GM19240 (cell line): ENCODE measurements around the gene IGF1.

Experiments
- DNase-seq: peaks from one replicate; pipeline ENCODE4 v3.0.0; 2011; ENCODE audit warnings: low spot score; ENCODE audit not compliant: insufficient read length

The IGF1 gene

GRCh38 chr12:102480406-102480805 is at the start of gene IGF1:
Gene IGF1, minus strand, starts transcription at chr12:102480563. Its CDS starts 182 bp downstream, at chr12:102480381.
- no peak for DNase-seq

GRCh38 chr12:102528111-102528510 is 47.7 kb upstream of the IGF1 start:
- no peak for DNase-seq

GRCh38 chr12:102527171-102527720 is 46.9 kb upstream of the IGF1 start:
- no peak for DNase-seq

- no peak for DNase-seq
Measured at GRCh38 chr12:102526656-102527055, 46.3 kb upstream of the IGF1 start.

- DNase-seq, result no peak
Measured at GRCh38 chr12:102522768-102523167, 42.4 kb upstream of the IGF1 start.

- no peak for DNase-seq
Measured at GRCh38 chr12:102521662-102522277, 41.4 kb upstream of the IGF1 start.

GRCh38 chr12:102518871-102519270 is 38.5 kb upstream of the IGF1 start:
- DNase-seq, result no peak

GRCh38 chr12:102514696-102515095 is 34.3 kb upstream of the IGF1 start:
- no peak for DNase-seq

- no peak for DNase-seq
Measured at GRCh38 chr12:102513739-102514138, 33.4 kb upstream of the IGF1 start.

GRCh38 chr12:102513272-102513671 is 32.9 kb upstream of the IGF1 start:
- no peak for DNase-seq

GRCh38 chr12:102512523-102512922 is 32.2 kb upstream of the IGF1 start:
- DNase-seq, result no peak

GRCh38 chr12:102511575-102511974 is 31.2 kb upstream of the IGF1 start:
- no peak for DNase-seq

- no peak for DNase-seq
Measured at GRCh38 chr12:102510463-102510862, 30.1 kb upstream of the IGF1 start.

- DNase-seq, result no peak
Measured at GRCh38 chr12:102510031-102510430, 29.7 kb upstream of the IGF1 start.

GRCh38 chr12:102509123-102509626 is 28.8 kb upstream of the IGF1 start:
- no peak for DNase-seq

- DNase-seq, result no peak
Measured at GRCh38 chr12:102508052-102508451, 27.7 kb upstream of the IGF1 start.

GRCh38 chr12:102507301-102507700 is 26.9 kb upstream of the IGF1 start:
- DNase-seq, result no peak

- DNase-seq, result no peak
Measured at GRCh38 chr12:102504871-102505270, 24.5 kb upstream of the IGF1 start.

GRCh38 chr12:102504280-102504679 is 23.9 kb upstream of the IGF1 start:
- DNase-seq, result no peak

- no peak for DNase-seq
Measured at GRCh38 chr12:102503831-102504230, 23.5 kb upstream of the IGF1 start.

- DNase-seq, result no peak
Measured at GRCh38 chr12:102503056-102503681, 22.8 kb upstream of the IGF1 start.

- DNase-seq, result no peak
Measured at GRCh38 chr12:102501773-102502172, 21.4 kb upstream of the IGF1 start.

GRCh38 chr12:102498471-102498870 is 18.1 kb upstream of the IGF1 start:
- no peak for DNase-seq
